Uterus (tissue), 4 donors: ENCODE measurements around the gene MCU. TPM values are rescaled to one million over a fixed set of nuclear protein-coding genes. Genes with fewer than 3 reads are reported as not detected.

Source experiments
- DNase-seq, 2 donors: peaks; one replicate each; pipeline ENCODE4 v3.0.0-alpha.2; 2019 to 2020
- H3K27ac ChIP-seq, 2 donors: fragments of 200-600 bp; sonication (generic); 1 replicate in 1 of 2; 2 replicates in 1 of 2; pipeline ENCODE4 v1.5.1; 2016 to 2018
- H3K27me3 ChIP-seq, 2 donors: fragments of 200-600 bp; sonication (generic); one replicate each; pipeline ENCODE4 v1.5.1; 2018 to 2019; ENCODE audit warnings: control low read depth in 1 of 2
- H3K36me3 ChIP-seq, 2 donors: fragments of 200-600 bp; sonication (generic); one replicate each; pipeline ENCODE4 v1.5.1; 2019; ENCODE audit warnings: control low read depth in 1 of 2
- H3K4me1 ChIP-seq, 2 donors: fragments of 200-600 bp; sonication (generic); one replicate each; pipeline ENCODE4 v1.5.1; 2018 to 2019; ENCODE audit warnings: control low read depth in 1 of 2
- H3K4me3 ChIP-seq, 2 donors: fragments of 200-600 bp; sonication (generic); 1 replicate in 1 of 2; 2 replicates in 1 of 2; pipeline ENCODE4 v1.5.1; 2018 to 2019; ENCODE audit warnings: mild to moderate bottlenecking in 1 of 2
- H3K9me3 ChIP-seq, 2 donors: fragments of 200-600 bp; sonication (generic); one replicate each; pipeline ENCODE4 v1.5.1; 2019; ENCODE audit warnings: control low read depth in 1 of 2
- CTCF ChIP-seq, 4 experiments: fragments of 200-600 bp in 2 of 4; fragments of 450-650 bp in 2 of 4; sonication (generic) in 2 of 4; IDR thresholded peaks; one replicate each; pipeline ENCODE4 v1.5.1; 2016 to 2019; ENCODE audit warnings: antibody characterized with exemption in 4 of 4, mild to moderate bottlenecking in 2 of 4, moderate library complexity in 1 of 4
- POLR2A ChIP-seq, 2 donors: fragments of 450-650 bp; IDR thresholded peaks; one replicate each; pipeline ENCODE4 v1.6.1; 2016; ENCODE audit warnings: antibody characterized with exemption in 2 of 2, mild to moderate bottlenecking in 1 of 2, moderate library complexity in 1 of 2
- intact Hi-C: fragments of 100-400 bp; cut with DNase I; formaldehyde crosslinking; loops from one replicate; pipeline ENCODE4 v1.15.1; 2023; ENCODE audit warnings: low total_unique reads
- total RNA-seq, 4 donors: library from RNA; depleted of rRNA in 3 of 4; stranded (reverse); fragments of >200 nt in 3 of 4; gene quantifications; one replicate each; pipeline versions ENCODE4 v1.1.0 to v1.2.4, GENCODE V29; 2014 to 2023
- donor health status: DM: yes; HTN: yes; CAD: no.

Gene MCU
- total RNA-seq, 4 donors from 2014 or later = 13.2 to 35.8 (median 24.6) TPM

GRCh38 chr10:72814099-72814790 lies 122.3 kb downstream of the MCU start:
- H3K36me3 ChIP-seq = no peaks in the 10 kb centered on the region
- H3K27ac ChIP-seq = peak overlapping the region in 1 of 2 donors; percentile 66
- DNase-seq = no peak
- H3K9me3 ChIP-seq = no peaks in the 10 kb centered on the region
- no peaks in the 10 kb centered on the region for H3K27me3 ChIP-seq
- TF ChIP-seq POLR2A (IDR thresholded peaks at IDR 0.05) (no peak), CTCF (IDR thresholded peaks at IDR 0.05) (no peak)
- H3K4me1 ChIP-seq = no peaks in the 10 kb centered on the region
- intact Hi-C loops = no loop called here
- no peak overlapping the region for H3K4me3 ChIP-seq

DNA sequence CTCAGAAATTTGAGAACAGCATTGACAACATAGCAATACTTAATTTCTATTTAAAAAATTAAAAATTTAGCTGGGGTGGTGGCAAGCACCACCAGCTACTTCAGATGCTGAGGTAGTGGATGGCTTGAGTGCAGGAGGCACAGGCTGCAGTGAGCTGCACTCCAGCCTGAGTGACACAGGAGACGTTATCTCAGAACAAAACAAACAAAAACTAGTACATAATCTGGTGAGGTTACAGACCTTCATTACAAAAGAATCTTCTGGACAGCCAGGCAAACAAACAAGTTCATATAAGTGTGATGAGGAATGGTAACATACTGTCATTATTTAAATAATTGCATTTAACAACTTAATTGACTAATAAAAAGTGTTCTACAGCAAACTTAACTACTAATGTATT lies 124.6 kb downstream of the MCU start:
- Histone ChIP-seq H3K27ac (no peak overlapping the region), H3K27me3 (no peaks in the 10 kb centered on the region), H3K9me3 (no peaks in the 10 kb centered on the region), H3K36me3 (no peaks in the 10 kb centered on the region), H3K4me3 (no peak overlapping the region), H3K4me1 (no peaks in the 10 kb centered on the region)
- no peak for DNase-seq
- intact Hi-C loops = no loop called here
- TF ChIP-seq CTCF (IDR thresholded peaks at IDR 0.05) (no peak), POLR2A (IDR thresholded peaks at IDR 0.05) (no peak)

DNA sequence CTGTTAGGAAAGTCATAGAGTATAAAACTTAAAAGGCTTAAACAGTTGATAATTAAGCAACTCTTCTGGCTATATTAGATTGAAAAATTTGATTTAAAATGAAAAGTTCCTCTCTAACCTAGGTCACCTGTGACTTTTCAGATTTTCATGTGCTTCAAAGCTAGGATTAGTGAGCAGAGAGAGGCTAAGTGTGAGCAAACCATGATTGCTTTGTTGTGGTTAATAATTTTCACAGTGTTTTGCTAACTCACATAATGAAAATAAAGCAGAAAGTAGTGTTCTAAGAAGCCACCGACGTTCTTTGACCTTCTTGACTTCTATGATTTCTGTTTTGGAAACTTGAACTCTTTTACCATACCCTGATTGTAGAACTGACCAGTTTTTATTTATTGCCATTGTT lies 126.1 kb downstream of the MCU start:
- no peak for DNase-seq
- H3K4me1 ChIP-seq = no peaks in the 10 kb centered on the region
- TF ChIP-seq CTCF (IDR thresholded peaks at IDR 0.05) (no peak), POLR2A (IDR thresholded peaks at IDR 0.05) (no peak)
- no peaks in the 10 kb centered on the region for H3K27me3 ChIP-seq
- intact Hi-C loops = no loop called here
- no peak overlapping the region for H3K27ac ChIP-seq
- H3K9me3 ChIP-seq = no peaks in the 10 kb centered on the region
- no peaks in the 10 kb centered on the region for H3K36me3 ChIP-seq
- no peak overlapping the region for H3K4me3 ChIP-seq

DNA sequence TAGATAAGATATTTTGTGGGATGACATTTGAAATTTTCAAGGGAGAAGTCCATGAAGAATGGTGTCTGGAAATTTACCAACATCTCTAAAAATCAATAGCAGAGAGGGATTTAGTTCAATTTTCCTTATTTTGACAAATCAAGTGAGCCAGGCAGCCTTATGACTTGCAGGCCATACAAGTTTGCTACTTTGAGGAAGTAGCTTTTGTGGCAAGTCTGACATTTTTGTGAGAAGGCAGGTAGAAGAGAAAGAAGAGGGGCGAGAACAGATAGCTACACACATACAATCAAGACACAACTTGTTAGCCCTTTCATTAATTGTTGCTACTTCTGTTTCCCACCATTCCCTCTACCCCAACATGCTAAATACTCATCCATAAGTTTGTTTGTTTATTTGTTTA lies 127.1 kb downstream of the MCU start:
- Histone ChIP-seq H3K27ac (no peak overlapping the region), H3K9me3 (no peaks in the 10 kb centered on the region)
- intact Hi-C loops = no loop called here

More for the DNA sequence above, 127.1 kb downstream of the MCU start:
- no peaks in the 10 kb centered on the region for H3K27me3 ChIP-seq
- no peaks in the 10 kb centered on the region for H3K4me1 ChIP-seq
- H3K36me3 ChIP-seq = no peaks in the 10 kb centered on the region
- TF ChIP-seq CTCF (IDR thresholded peaks at IDR 0.05) = no peak
- no peak for TF ChIP-seq POLR2A (IDR thresholded peaks at IDR 0.05)
- DNase-seq = no peak
- H3K4me3 ChIP-seq = no peak overlapping the region
